Measurements from ENCODE around the gene BTRC. TPM values are rescaled to one million over a fixed set of nuclear protein-coding genes. Genes with fewer than 3 reads are reported as not detected.

The BTRC gene
- total and polyA plus RNA-seq, 2 experiments from 2014 or later, result 8.4 to 11.4 TPM

GRCh38 chr10:101492205-101492604 lies 138.2 kb downstream of the BTRC start:
- in situ Hi-C loops (cut with MboI), result no loop called here
- no peaks in the 10 kb centered on the region for H3K79me2 ChIP-seq (ENCODE audit: insufficient read depth)
- no peaks in the 10 kb centered on the region; the same call in 1 of the 2 replicates for H4K20me1 ChIP-seq (ENCODE audit: insufficient read depth)
- TF ChIP-seq EZH2 (IDR thresholded peaks at IDR 0.05; ENCODE audit: insufficient read depth, poor library complexity, severe bottlenecking) (no peak), EZH2phosphoT487 (IDR thresholded peaks at IDR 0.05; ENCODE audit: insufficient read depth, low read depth) (no peak)
- DNase-seq, result no peak
- H3K9me3 ChIP-seq (ENCODE audit: low read depth), result no peaks in the 10 kb centered on the region
- no peaks in the 10 kb centered on the region for H3K27me3 ChIP-seq (replicated peaks; ENCODE audit: insufficient read depth)
- H3K4me2 ChIP-seq (ENCODE audit: unreplicated experiment), result no peak overlapping the region
- no peak overlapping the region for H2AFZ ChIP-seq
- 97 to 99% methylated on average over 3 of the region's 3 CpGs for WGBS, 2 experiments (ENCODE audit: low coverage in 1 of 2, low lambda C conversion rate in 2 of 2, missing lambda C conversion rate in 2 of 2)
- H3K36me3 ChIP-seq (ENCODE audit: low read depth), result no peaks in the 10 kb centered on the region
- no peaks in the 10 kb centered on the region for H3K9me2 ChIP-seq (ENCODE audit: insufficient read depth)
- no peak overlapping the region for H3K9ac ChIP-seq
- H3K4me3 ChIP-seq, result no peak overlapping the region
- no peaks in the 10 kb centered on the region for H3F3A ChIP-seq (ENCODE audit: insufficient read depth)
- H3K27ac ChIP-seq, result no peak overlapping the region
- no peaks in the 10 kb centered on the region for H3K4me1 ChIP-seq (ENCODE audit: insufficient read depth)

GRCh38 chr10:101492814-101493213 lies 138.8 kb downstream of the BTRC start:
- Histone ChIP-seq H3K9me3 (ENCODE audit: low read depth) (no peaks in the 10 kb centered on the region), H3K27ac (no peak overlapping the region), H3K27me3 (replicated peaks; ENCODE audit: insufficient read depth) (no peaks in the 10 kb centered on the region), H2AFZ (no peak overlapping the region), H3K4me2 (ENCODE audit: unreplicated experiment) (no peak overlapping the region), H3F3A (ENCODE audit: insufficient read depth) (no peaks in the 10 kb centered on the region), H3K79me2 (ENCODE audit: insufficient read depth) (no peaks in the 10 kb centered on the region), H4K20me1 (ENCODE audit: insufficient read depth) (no peaks in the 10 kb centered on the region; the same call in 1 of the 2 replicates), H3K4me3 (no peak overlapping the region), H3K9ac (no peak overlapping the region), H3K4me1 (ENCODE audit: insufficient read depth) (no peaks in the 10 kb centered on the region), H3K36me3 (ENCODE audit: low read depth) (no peaks in the 10 kb centered on the region), H3K9me2 (ENCODE audit: insufficient read depth) (no peaks in the 10 kb centered on the region)
- TF ChIP-seq EZH2phosphoT487 (IDR thresholded peaks at IDR 0.05; ENCODE audit: insufficient read depth, low read depth), result no peak
- TF ChIP-seq EZH2 (IDR thresholded peaks at IDR 0.05; ENCODE audit: insufficient read depth, poor library complexity, severe bottlenecking), result no peak
- DNase-seq, result no peak
- in situ Hi-C loops (cut with MboI), result no loop called here
- WGBS, 2 experiments (ENCODE audit: low coverage in 1 of 2, low lambda C conversion rate in 2 of 2, missing lambda C conversion rate in 2 of 2), result 76 to 90% methylated on average over 1 of the region's 1 CpG

GRCh38 chr10:101493249-101493648 lies 139.3 kb downstream of the BTRC start:
- Histone ChIP-seq H3K27me3 (replicated peaks; ENCODE audit: insufficient read depth) (no peaks in the 10 kb centered on the region), H3K9ac (no peak overlapping the region), H3K9me3 (ENCODE audit: low read depth) (no peaks in the 10 kb centered on the region), H3K4me3 (no peak overlapping the region), H3F3A (ENCODE audit: insufficient read depth) (no peaks in the 10 kb centered on the region), H3K9me2 (ENCODE audit: insufficient read depth) (no peaks in the 10 kb centered on the region), H3K27ac (no peak overlapping the region), H2AFZ (no peak overlapping the region), H3K4me1 (ENCODE audit: insufficient read depth) (no peaks in the 10 kb centered on the region), H3K36me3 (ENCODE audit: low read depth) (no peaks in the 10 kb centered on the region), H3K79me2 (ENCODE audit: insufficient read depth) (no peaks in the 10 kb centered on the region), H4K20me1 (ENCODE audit: insufficient read depth) (no peaks in the 10 kb centered on the region; the same call in 1 of the 2 replicates), H3K4me2 (ENCODE audit: unreplicated experiment) (no peak overlapping the region)
- 100% methylated on average over 1 of the region's 1 CpG for WGBS, 2 experiments (ENCODE audit: low coverage in 1 of 2, low lambda C conversion rate in 2 of 2, missing lambda C conversion rate in 2 of 2)
- TF ChIP-seq EZH2 (IDR thresholded peaks at IDR 0.05; ENCODE audit: insufficient read depth, poor library complexity, severe bottlenecking) (no peak), EZH2phosphoT487 (IDR thresholded peaks at IDR 0.05; ENCODE audit: insufficient read depth, low read depth) (no peak)
- DNase-seq, result no peak
- in situ Hi-C loops (cut with MboI), result no loop called here

GRCh38 chr10:101493782-101494281 lies 139.9 kb downstream of the BTRC start:
- H3K9me3 ChIP-seq (ENCODE audit: low read depth), result no peaks in the 10 kb centered on the region
- no peaks in the 10 kb centered on the region for H3K36me3 ChIP-seq (ENCODE audit: low read depth)
- H3K4me1 ChIP-seq (ENCODE audit: insufficient read depth), result no peaks in the 10 kb centered on the region
- H3K27ac ChIP-seq, result no peak overlapping the region
- H3K79me2 ChIP-seq (ENCODE audit: insufficient read depth), result no peaks in the 10 kb centered on the region
- TF ChIP-seq EZH2 (IDR thresholded peaks at IDR 0.05; ENCODE audit: insufficient read depth, poor library complexity, severe bottlenecking) (no peak), EZH2phosphoT487 (IDR thresholded peaks at IDR 0.05; ENCODE audit: insufficient read depth, low read depth) (no peak)
- no peaks in the 10 kb centered on the region for H3F3A ChIP-seq (ENCODE audit: insufficient read depth)
- H3K27me3 ChIP-seq (replicated peaks; ENCODE audit: insufficient read depth), result no peaks in the 10 kb centered on the region
- no peak overlapping the region for H3K9ac ChIP-seq
- H3K9me2 ChIP-seq (ENCODE audit: insufficient read depth), result no peaks in the 10 kb centered on the region
- in situ Hi-C loops (cut with MboI), result no loop called here
- no peaks in the 10 kb centered on the region; the same call in 1 of the 2 replicates for H4K20me1 ChIP-seq (ENCODE audit: insufficient read depth)
- WGBS, 2 experiments (ENCODE audit: low coverage in 1 of 2, low lambda C conversion rate in 2 of 2, missing lambda C conversion rate in 2 of 2), result 93 to 94% methylated on average over 1 of the region's 1 CpG
- no peak overlapping the region for H2AFZ ChIP-seq
- no peak overlapping the region for H3K4me3 ChIP-seq
- DNase-seq, result no peak
- H3K4me2 ChIP-seq (ENCODE audit: unreplicated experiment), result no peak overlapping the region

GRCh38 chr10:101494650-101495049 lies 140.7 kb downstream of the BTRC start:
- in situ Hi-C loops (cut with MboI), result no loop called here
- 87 to 88% methylated on average over 1 of the region's 1 CpG for WGBS, 2 experiments (ENCODE audit: low coverage in 1 of 2, low lambda C conversion rate in 2 of 2, missing lambda C conversion rate in 2 of 2)

More at GRCh38 chr10:101494650-101495049, 140.7 kb downstream of the BTRC start:
- no peak overlapping the region for H3K4me3 ChIP-seq
- H3K9ac ChIP-seq, result no peak overlapping the region
- H3K9me2 ChIP-seq (ENCODE audit: insufficient read depth), result no peaks in the 10 kb centered on the region
- H2AFZ ChIP-seq, result no peak overlapping the region
- no peaks in the 10 kb centered on the region for H3K79me2 ChIP-seq (ENCODE audit: insufficient read depth)
- no peaks in the 10 kb centered on the region for H3K4me1 ChIP-seq (ENCODE audit: insufficient read depth)
- no peak overlapping the region for H3K4me2 ChIP-seq (ENCODE audit: unreplicated experiment)
- no peak for DNase-seq
- H3K27ac ChIP-seq, result no peak overlapping the region
- H3K27me3 ChIP-seq (replicated peaks; ENCODE audit: insufficient read depth), result no peaks in the 10 kb centered on the region
- no peaks in the 10 kb centered on the region for H3K9me3 ChIP-seq (ENCODE audit: low read depth)
- H4K20me1 ChIP-seq (ENCODE audit: insufficient read depth), result no peaks in the 10 kb centered on the region; the same call in 1 of the 2 replicates
- no peak for TF ChIP-seq EZH2 (IDR thresholded peaks at IDR 0.05; ENCODE audit: insufficient read depth, poor library complexity, severe bottlenecking)
- no peak for TF ChIP-seq EZH2phosphoT487 (IDR thresholded peaks at IDR 0.05; ENCODE audit: insufficient read depth, low read depth)
- no peaks in the 10 kb centered on the region for H3F3A ChIP-seq (ENCODE audit: insufficient read depth)
- no peaks in the 10 kb centered on the region for H3K36me3 ChIP-seq (ENCODE audit: low read depth)
